HG03064 (cell line): ENCODE measurements around the gene SCO1.

ENCODE experiments used
- ATAC-seq: cut with Tn5 transposase; IDR thresholded peaks from one replicate; pipeline ENCODE4 v1.9.1; 2021; ENCODE audit warnings: low read depth; ENCODE audit not compliant: unreplicated experiment

The SCO1 gene

DNA sequence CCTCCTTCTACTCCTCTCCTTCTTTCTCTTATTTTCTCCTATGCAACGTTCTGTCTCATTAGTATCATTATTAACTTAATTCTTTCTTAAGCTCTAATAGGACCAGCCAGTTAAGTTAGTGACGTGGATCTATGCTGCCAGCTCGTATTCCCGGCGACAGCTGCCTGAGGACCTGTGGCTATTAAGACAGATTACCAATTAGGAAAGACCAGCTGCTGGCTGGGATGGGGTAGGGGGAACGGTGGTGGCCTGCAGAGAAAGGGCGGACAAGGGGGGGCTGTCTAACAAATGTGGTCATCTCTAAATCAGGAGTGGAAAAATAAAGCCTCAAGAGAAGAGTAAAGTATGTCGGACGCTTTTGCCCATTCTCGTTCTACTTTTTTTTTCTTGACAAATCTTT, 39.5 kb downstream of the SCO1 start:
- no peak for ATAC-seq

DNA sequence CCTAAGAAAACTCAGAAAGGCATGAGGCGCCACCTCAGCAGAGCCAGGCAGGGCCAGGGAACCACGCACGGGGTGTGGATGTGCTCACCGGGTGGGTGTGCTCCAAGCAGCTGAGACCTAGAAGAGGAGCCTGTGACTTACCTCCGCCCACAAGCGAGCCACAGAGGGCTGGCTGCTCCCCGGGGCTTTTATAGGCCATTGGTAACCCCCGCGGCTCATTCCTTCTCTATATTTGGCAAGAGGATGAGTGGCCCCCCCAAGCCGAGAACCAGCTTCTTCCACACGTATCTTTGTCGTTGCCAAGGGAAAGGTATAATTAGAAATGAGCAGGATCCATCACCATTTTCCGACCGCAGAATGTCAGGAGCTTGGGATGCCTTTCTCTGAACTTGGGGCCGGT, 40.2 kb downstream of the SCO1 start, which contains the start of gene MYH3:
Gene MYH3, minus strand, starts transcription at position 162 of the 400 bp plus-strand sequence. CDS start 2,245 bp downstream, outside the sequence.
- no peak for ATAC-seq

DNA sequence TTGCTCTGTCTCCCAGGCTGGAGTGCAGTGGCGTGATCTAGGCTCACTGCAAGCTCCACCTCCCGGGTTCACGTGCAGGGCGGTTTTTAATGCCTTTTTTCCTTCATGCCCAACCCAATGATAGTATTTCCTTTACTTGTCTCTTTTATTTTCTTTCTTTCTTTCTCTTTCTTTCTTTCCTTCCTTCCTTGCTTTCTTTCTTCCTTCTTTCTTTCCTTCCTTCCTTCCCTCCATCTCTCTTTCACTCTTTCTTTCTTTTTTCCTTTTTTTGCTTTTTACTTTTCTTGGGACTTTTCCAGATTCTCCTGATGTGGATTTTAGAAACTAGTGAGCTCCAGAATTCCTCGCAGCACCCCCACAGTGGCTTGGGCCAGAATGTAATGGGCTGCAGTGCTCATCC, 43.3 kb downstream of the SCO1 start:
- ATAC-seq, result no peak

DNA sequence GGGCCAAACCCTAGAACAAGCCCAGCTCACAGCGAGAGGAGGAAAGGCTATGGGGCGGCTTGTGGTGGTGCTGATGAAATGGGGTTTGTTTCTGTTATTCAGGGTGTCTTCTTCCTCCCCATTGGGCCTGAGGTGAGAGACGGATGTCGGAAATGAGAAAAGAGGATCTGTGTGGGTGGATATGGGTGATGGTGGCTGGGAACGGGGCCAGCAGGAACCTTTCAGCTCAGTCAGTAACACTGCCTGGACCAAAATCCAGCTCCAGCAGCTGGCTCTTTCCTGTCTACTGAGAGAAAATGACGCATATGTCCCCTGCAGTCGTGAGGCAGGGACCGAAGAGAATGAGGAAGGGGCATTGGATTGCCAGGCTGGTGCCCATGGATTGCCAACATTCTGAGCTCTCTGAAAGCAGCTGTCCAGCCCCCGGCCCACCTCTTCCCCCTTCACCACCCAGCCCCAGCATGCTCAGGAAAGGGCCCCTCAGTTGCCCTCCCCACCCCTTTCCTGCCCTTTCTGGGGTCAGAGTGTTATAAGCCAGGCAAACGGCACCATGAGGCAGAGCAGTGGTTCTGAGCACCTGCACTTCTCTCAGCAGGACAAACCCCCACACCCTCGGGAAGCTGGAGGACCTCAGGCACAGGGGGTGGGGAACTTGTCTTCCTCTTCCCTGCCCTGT, 44.2 kb downstream of the SCO1 start:
- ATAC-seq, result no peak

DNA sequence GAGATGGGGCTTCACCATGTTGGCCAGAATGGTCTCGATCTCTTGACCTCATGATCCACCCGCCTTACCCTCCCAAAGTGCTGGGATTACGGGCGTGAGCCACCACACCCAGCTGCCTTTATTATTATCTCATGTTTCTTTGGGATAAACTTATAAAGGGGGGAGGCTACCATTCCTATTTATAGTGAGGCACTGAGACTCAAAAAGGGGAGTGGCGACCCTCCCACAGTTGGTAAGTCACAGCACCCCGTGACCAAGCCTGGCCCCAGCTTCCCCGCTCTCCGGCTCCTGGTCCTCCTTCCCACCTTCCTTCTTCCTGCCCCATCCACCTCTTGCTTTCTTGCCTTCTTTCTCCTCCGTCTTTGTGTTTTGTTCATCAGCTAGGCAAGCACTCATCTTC, 45.4 kb downstream of the SCO1 start:
- ATAC-seq, result no peak

DNA sequence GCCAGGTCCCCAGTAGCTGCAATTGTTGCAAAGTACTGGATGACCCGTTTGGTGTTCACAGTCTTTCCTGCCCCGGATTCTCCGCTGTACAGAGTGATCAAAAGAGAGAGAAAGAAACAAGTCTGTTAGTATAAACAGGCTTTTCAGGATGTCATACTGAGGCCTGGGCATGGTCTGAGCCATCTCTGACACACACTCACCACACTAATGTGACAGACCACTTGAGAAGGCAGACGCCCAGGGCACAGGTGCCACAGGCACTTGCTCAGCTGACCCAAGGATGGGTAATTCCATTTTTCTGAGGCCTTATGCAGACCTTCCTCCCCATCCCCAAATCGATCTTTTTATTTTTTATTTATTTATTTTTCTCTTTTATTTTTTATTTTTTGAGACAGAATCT, 47.7 kb downstream of the SCO1 start:
- ATAC-seq, result no peak

DNA sequence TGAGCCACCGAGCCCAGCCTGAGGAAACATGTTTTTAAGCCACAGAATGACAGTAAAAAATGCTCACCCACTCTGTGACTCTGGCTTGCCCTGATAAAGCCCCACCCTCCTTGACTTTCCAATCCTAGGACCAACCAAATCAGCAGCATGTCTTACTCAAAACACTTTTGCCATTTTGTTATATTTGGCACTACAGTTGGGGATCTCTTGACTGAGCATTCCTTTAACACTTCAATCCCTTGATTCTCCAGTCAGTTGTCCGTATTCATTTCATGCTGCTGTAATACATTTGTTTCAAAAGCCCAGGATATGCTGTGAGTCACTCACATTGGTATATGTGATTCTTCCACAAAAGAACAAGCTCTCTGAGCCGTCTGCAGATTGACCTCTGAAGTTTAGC, 48.4 kb downstream of the SCO1 start:
- no peak for ATAC-seq

DNA sequence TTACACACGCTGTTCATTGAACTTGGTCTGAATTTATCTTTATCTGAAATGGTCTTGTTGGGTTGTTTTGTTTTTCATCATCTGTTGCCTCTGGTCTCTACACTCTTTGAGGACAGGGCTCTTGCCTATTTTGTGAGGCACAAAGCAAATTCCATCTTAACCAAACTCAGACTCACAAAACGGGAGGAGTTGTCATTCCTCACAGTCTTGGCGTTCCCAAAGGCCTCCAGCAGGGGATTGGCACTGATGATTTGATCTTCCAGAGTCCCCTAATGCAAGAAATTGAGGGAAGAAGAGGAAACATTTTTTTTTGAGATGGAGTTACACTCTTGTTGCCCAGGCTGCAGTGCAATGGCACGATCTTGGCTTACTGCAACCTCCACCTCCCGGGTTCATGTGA, 49.0 kb downstream of the SCO1 start:
- ATAC-seq, result no peak

DNA sequence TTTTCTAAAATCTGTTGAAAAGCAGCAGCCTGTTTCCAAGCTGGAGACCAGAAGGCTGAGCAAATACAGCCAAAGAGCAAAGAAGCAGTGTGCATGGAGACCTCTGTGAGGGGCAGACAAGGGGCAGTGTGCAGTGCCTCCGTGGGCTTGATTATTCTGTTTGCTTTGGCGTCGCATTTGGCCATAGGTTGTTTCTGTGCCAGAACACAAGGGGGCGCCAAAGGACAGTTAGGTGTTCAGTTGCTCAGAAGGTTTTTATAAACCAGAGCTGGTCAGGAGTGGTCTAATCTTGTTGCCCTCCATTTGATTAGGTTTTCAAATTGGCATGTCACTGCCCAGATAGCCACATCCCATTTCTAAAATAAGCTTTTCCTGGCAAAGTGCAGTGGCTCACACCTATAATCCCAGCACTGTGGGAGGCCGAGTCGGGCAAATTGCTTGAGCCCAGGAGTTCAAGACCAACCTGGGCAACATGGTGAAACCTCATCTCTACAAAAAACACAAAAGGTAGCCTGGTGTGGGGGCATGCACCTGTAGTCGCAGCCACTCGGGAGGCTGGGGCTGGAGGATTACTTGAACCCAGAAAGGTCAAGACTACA, 50.8 kb downstream of the SCO1 start:
- ATAC-seq, result no peak

DNA sequence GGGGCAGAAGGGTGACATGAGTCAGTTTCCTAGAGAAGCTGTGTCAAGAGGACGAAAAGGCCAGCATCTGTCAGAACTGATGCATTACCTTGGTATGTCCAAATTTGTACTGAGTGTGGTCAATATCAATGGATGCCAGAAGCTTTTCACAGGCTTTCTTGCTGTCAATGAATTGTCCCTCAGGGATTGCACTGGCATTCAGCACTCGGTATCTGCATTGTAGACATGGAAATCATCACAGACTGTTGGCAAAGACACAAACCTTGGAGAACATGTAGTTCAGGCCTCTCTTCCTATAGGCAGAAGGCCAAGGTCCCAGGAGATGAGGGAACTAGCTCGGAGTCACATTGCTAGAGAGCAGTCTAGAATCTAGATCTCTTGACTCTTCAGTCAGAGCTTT, 56.9 kb downstream of the SCO1 start:
- ATAC-seq, result no peak

DNA sequence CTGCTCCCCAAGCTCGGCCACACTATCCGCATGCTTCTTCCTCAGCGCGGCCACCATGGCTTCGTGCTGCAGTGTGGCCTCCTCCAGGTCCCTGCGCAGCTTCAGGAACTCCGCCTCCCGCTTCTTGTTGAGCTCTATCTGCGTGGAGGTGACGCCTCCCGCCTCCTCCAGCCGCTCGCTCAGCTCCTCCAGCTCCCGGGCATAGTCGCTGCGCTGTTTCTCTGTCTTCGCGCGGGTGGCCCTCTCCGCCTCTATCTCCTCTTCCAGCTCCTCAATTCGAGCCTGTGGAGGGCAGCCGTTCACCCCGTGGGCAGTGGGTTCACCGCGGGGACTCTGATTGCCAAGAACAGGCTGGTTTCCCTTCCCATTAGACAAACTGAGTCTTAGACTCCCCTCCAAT, 59.2 kb downstream of the SCO1 start:
- no peak for ATAC-seq

DNA sequence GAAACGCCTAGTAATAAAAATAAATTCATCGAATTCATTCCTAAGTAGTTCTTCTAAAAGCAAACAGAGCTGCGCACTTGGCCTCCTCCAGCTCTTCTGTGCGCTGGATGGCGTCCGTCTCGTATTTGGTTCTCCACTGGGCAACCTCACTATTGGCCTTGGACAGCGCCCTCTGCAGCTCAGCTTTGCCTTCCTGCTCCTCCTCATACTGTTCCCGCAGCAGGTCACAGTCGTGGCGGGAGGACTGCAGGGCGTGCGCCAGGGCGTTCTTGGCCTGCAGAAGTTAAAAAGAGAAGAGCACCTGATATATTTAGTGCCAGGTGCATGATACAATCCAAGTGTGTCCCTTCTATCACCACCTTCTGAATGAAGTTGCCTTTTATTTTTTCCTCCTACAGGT, 62.0 kb downstream of the SCO1 start:
- no peak for ATAC-seq

DNA sequence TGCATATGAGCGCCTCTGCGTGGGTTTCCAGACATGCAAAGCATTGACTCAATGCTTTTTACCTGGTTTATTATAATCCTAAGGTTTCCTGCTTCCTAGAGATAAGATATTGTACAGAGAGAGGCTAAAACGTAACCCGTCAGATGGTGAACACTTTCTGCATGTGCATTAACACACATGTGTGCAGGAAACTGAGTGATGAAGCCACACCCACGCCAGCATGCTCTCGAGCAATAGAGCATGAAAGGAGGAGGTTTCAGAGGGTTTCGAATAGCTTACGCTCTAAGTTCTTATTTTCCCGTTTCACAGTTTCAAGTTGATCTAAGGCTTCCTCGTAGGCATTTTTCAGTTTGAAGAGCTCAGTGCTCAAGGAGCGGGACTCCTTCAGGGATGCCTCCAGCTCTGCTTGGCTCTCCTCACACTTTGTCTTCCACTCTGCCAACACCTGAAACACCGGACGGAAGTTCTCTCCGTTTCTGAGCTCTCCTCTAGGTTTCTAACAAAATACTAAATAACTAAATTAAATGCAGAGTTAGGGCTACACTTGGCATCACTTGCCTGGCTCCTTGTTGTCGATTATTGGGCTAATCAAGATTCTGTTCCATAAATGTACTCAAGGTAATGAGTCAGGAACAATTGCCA, 63.5 kb downstream of the SCO1 start:
- ATAC-seq, result peak; percentile 95

DNA sequence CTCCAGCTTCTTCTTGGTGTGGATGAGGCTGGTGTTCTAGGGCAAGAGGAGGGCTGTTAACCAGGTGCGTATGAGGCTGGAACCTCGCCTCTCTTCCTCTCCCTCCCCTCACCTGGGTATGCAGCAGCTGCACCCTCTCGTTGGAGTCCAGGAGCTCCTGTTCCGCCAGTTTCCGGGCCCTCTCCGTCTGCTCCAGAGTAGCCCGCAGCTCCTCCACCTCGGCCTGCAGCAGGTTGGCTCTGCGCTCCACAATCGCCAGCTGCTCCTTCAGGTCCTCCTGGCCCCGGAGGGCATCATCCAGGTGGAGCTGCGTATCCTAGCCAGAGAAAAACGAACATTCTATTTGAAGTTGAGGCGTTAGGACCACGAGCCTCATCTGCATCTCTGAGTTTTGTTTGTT, 65.6 kb downstream of the SCO1 start:
- ATAC-seq, result no peak

DNA sequence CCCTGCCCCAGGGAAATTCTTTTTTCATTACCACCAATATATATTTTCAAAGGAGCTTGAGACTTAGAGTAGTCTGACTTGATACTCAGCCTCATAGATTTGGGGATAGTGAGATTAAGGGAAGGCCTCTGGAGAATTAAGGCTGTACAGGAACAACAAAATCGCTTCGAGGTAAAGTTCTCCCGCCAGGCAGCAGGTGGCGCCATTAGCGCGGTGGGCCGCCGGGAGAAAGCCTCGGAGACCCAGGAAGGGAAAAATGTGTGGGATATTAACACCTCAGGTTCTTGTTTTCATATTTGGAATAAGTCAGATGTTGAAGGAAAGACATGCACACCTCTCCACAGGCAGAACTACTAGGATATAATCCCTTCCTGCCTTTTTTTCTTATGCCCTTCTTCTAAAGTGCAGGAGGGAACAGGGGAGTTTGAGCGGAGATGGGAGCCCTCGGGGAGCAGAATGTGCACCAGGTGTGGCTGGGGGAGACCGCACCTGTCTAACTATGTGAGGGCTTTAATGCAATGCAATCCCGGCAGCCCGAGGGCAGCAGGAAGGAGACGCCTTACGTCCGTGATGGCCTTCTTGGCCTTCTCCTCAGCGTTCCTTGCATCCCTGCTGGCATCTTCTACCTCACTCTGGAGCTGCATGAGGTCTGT, 66.2 kb downstream of the SCO1 start:
- no peak for ATAC-seq

DNA sequence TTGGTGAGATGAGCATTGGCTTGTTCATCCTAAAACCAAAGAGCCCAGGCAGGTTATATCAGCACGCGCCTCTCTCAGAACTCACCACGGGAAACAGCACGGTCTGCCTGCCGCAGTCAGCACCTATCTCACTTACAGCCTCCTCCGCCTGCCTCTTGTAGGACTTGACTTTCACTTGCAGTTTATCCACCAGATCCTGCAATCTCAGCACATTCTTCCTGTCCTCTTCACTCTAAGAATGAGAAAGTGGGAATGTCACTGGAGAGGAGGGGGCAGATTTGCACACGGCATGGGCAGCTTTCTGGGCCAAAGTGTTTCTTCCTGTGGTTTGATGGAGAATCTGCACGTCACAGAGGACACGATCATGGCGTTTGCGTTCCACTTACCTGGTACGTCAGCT, 67.6 kb downstream of the SCO1 start:
- ATAC-seq, result no peak

DNA sequence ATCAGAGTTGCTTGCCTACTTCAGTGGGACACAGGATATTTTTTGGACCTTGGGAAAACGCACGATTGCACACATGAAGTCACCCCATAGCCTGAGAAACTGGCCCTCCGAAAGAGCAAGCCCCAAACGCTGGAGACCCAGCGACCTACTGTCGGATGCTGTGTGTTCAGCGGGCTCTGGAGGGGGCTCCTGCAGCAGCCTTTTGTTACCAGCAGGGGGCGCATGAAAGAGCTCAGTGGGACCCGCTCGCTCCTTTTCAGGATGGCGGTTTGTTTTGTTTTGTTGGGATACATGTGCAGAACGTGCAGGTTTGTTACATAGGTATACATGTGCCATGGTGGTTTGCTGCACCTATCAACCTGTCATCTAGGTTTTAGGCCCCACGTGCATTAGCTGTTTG, 68.6 kb downstream of the SCO1 start:
- no peak for ATAC-seq

DNA sequence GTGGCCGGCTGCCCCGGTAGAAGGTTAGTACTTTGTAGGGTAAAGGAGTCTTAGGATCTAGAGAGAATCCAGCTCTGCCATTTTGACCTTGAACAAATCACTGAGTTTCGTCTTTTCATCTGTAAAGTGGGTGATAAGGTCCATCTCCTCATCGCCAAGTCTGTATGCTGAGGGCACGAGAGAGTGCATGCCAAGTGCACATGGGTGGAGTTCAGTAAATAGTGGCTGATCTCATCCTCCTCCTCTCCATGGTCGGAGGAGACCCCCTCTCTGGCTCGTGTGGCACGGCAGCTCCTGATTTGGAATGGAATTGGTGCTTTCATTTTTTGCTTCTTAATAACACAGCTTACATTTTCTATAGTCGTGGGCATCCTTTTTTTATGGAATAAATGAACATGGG, 70.9 kb downstream of the SCO1 start:
- no peak for ATAC-seq

DNA sequence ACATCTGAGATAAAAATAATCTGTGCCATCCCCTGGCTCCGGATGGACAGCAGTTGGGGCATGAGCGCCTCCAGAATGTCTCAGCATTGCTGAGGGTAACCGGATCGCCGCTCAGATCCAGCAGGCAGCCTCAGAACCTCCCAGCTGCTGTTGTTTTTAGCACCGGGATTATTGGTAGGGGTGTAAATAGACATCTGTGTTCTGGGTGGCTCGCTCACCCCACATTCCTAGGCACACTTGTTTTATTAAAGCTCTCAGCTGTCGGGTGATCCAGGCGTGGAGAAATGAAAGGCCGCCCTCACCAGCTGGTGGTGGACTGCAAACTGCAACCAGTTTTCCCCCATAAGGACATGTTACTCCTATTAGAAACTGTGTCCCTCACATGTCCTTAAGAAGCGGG, 72.4 kb downstream of the SCO1 start:
- no peak for ATAC-seq

DNA sequence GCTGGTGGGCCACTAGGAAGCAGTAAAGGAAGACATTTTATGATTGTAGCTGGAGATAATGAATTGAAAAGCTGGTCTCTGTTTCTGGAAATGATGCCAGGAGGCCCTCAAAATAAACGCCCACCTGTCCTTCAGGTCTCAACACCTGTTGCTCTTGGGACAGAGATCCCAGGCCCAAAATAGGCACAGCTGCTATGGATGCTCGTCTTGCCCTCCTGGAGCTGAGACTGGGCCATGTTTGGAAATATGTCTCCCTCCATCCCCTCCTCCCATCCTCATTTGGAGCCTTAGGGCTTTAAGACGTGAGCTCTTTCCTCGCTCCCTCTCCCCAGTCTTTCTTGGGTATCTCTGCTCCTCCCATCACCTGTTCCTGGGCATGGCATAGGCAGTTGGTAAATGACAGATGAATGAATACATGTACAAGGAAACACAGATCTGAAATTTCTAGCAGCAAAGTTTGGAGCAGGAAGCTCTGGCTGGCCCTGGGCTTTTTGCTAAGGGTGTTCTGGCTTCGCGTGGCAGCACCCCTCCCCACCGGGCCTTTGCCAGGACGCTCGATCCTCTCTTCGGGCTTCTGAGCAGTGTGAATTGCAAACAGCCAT, 73.5 kb downstream of the SCO1 start:
- no peak for ATAC-seq
